Cardiac septum (tissue), 1 donor: ENCODE data around the gene CYBA. TPM values are rescaled to one million over a fixed set of nuclear protein-coding genes. Genes with fewer than 3 reads are reported as not detected.
"Not testable (repeated sequence)": the region's sequence is repeated elsewhere in the genome, so short reads cannot be mapped to it uniquely, and the experiment has no call there.

Experiments used
- DNase-seq: peaks from one replicate; pipeline ENCODE4 v3.0.0-alpha.2; 2020; ENCODE audit warnings: low spot score
- intact Hi-C: fragments of 100-400 bp; cut with DNase I; formaldehyde crosslinking; loops from one replicate; pipeline ENCODE4 v1.14.0; 2022
- total RNA-seq: library from RNA; stranded (reverse); fragmentation: NEBNext Ultra II Directional; extraction: Animal tissue kit (Norgen Biotek cat#: 25700); gene quantifications from one replicate; pipeline ENCODE4 v1.2.1, GENCODE V29; 2021
- donor health status: DM: no; HTN: no; CAD: no.

Gene CYBA
- total RNA-seq, 1 donor from 2014 or later: 26.8 TPM

DNA sequence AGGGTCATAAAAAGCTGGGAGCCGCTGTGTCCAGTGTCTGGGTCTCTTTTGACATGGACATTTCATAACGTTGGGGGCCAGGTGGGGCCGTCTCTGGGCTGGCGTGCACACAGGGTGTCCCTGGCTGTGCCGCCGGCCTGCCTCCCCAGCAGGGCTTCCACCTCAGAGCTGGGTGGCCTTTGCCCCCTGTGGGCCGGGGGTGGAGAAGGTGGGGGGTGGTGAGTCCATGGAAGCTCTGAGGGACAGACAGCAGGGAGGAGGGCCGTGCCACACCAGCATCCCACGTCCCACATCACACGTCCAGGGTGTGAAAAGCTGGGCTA, 36.4 kb upstream of the CYBA start:
- intact Hi-C loops: no loop called here
- no peak for DNase-seq

DNA sequence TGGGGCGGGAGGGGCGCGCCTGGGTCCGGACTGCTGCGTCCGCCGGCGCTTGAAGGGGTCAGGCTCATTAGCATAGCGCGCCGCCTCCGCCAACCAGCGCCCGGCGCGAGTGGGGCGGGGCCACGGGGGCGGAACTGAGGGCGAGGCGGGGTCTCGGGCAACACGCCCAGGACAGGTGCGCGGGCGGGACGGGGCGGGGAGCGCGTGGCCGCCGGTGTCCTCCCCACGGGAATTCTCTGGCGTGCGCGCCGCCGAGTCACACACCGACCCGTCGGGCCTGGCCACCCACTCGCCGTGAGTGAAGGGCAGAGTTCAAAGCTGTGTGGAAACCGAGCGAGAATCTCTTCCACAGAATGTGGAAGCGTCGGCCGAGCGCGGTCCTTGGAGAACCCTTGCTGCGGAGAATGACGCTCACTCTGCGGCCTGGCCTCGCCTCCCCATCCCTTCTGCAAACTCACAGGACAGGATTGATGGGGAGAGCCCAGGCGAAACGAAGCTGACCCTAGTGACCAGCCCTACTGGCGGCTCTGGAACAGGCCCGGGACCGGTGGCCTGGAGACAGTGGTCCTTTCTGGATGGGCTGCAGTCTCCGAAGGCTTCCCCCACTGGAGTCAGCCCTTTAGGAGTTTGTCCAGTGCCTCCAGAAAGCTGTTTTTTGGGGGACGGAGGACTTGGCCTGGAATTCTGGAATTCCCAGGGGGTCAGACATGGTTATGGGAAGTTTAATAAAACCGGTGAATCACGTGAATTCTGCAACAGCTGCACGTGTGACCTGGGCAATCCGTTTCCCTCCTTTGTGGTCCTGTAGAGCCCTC, 35.8 kb upstream of the CYBA start, which contains the start of gene SNAI3:
Gene SNAI3, minus strand, starts transcription at position 69 of the 815 bp plus-strand sequence. CDS start 101 bp downstream, outside the sequence.
- intact Hi-C loops: no loop called here

DNA sequence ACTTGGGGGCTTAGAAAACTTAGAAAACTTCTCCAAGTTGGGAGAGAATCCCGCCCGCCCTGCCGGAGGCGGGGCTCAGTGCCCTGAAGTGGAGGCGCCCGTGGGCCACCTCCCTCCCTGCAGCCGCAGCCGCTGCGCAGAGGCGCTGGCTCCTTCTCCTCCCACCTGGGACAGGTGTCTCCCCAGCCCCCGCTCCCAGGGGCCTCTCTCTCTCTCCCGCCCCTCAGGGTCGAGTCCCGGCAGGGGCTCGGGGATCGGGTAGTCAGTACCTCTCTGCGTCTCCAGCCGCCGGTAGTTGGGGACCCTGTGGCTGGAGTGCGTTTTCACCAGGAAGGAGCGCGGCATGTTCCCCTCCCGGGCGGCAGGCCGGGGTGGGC, 35.2 kb upstream of the CYBA start:
- intact Hi-C loops: no loop called here
- DNase-seq: no peak

More for the DNA sequence above, 35.8 kb upstream of the CYBA start, which contains the start of gene SNAI3:
- DNase-seq: peak; percentile 96

DNA sequence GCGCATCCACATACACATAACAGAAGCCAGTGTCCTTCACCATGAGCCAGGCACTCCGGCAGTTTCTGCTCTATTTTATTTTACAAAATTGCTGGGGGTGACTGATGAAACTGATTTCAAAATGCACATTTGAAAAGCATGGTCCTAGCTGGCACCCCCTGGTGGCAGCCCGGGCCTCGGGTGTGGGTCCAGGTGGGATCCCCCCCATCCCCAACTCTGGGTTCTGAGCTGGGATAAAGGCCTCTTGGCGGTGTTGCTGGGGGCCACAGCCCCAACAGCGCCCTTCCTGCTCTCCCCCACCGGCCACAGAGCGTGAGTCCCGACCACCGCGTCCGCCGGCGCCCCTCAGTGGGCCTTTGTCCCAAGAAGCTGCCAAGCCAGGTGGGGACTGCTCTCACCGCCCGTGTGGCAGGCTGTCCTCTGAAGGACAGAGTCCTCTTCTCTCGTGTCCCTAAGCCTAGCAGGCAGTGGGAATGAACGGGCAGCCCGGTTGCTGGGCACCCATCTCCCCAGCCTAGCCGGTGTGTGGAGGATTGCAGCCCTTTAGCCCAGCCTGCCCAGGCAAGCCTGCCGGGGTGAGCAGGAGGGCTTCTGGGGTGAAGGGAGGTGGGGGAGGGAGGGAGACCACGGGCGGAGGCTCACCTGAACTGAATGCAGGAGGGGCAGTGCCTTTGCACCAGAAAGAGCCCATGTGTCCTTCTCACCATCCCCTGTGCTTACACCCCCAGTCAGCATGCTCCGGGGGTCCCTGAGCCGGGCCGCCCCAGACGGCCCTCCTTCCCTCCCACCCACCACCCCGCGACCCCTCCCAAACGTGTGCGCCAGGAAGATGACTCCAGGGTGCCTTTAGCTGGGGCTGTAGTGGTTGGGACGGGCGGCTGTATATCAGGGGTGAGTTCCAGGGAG, 34.6 kb upstream of the CYBA start:
- intact Hi-C loops: no loop called here
- DNase-seq: no peak

DNA sequence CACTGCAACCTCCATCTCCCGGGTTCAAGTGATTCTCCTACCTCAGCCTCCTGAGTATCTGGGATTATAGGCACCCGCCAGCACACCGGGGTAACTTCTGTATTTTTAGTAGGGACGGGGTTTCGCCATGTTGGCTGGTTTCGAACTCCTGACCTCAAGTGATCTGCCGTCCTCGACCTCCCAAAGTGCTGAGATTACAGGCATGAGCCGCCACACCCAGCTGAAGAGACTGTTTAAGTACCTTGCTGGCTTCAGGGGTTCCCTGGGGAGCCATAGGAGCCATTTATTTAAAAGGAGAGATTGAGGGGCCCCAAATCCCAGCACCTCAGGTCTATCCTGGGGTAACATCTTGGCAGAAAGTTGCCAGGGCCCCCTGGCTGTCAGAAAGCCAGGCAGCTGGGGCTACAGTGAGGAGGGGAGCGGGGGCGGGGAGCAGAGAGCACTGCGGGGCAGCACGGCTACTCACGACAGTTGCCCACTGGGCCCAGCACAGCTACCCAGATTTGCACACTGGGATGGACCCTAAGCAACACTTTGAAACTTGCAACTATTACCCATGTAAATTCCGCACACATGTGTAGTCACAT, 33.8 kb upstream of the CYBA start:
- intact Hi-C loops: no loop called here
- no peak for DNase-seq

DNA sequence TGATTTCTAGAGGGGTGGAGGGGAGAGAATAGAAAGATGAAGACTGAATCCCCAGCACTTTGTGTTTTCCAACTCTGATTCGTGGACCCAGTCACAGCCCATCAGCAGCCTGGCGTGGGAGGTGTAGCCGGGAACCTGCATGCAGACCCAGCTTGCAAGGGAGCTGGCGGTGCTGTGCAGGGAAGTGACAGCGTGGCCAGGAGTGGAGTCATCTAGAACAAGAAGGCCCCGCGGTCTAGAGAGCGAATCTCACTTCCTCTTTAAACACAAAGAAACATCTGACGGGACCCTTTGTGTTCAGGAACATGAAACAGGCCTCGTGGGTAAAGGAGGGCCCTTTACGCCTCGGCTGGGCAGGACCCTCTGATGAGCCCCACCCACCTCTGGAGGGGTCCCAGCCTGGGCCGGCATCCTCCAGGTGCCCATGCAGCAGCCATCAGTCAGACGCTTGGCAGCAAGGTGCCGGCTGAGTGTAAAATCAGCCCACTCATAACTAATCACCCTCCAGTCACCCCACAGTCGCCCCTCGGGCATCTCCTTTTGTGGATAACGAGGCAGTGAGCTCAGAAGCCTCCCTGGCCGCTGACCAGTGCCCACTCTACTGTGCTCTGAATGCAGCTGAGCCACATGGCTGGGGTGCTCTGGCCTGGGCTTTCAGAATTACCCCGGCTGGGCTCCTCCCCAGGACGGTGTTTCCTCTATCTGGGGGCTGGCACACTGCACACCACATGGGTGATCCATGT, 31.0 kb upstream of the CYBA start:
- no peak for DNase-seq
- intact Hi-C loops: no loop called here

DNA sequence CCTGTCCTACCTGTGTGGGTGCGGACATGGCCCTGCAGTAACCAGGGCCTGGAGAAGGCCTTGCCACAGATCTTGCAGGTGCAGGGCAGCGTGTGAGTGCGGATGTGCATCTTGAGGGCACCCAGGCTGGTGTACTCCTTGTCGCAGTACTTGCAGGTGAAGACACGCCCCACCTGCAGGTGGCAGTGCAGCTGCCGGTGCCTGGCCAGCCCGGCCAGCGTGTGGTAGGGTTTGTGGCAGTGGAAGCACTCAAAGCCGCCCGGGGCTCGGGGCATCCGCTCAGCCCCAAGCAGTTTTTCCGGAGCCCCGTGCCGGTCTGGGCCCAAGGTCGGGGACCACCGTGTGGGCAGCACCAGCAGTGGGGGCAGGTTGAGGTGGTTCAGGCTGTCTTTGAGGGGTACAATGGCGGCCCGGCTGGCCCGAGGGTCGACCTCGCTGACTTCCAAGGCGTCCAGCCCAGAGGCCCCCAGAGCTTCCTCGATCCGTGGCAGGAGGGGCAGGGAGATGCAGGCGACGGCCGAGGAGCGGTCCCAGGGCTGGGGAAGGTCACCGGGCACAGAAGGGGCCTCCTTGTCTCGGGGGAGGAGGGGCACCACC, 30.3 kb upstream of the CYBA start:
- DNase-seq: no peak

DNA sequence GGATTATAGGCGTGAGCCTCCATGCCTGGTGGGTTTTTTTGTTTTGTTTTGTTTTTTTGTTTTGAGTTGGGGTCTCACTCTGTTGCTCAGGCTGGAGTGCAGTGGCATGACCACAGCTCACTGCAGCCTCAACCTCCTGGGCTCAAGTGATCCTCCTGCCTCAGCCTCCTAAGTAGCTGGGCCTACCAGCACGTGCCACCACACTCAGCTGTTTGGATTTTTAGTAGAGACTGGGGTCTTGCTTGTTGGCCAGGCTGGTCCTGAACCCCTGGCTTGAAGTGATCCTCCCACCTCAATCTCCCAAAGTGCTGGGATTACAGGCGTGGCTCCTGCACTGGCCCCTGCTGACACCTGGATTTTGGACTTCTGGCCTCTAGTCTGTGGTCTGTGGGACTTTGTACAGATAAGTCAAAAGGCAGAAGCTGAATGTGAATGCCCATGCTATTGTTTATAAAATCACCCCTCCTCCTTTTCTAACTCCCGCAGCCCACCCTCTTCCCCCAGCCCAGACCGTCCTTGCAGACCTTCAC, 29.8 kb upstream of the CYBA start:
- no peak for DNase-seq
- intact Hi-C loops: no loop called here

More for the DNA sequence above, 30.3 kb upstream of the CYBA start:
- intact Hi-C loops: no loop called here

DNA sequence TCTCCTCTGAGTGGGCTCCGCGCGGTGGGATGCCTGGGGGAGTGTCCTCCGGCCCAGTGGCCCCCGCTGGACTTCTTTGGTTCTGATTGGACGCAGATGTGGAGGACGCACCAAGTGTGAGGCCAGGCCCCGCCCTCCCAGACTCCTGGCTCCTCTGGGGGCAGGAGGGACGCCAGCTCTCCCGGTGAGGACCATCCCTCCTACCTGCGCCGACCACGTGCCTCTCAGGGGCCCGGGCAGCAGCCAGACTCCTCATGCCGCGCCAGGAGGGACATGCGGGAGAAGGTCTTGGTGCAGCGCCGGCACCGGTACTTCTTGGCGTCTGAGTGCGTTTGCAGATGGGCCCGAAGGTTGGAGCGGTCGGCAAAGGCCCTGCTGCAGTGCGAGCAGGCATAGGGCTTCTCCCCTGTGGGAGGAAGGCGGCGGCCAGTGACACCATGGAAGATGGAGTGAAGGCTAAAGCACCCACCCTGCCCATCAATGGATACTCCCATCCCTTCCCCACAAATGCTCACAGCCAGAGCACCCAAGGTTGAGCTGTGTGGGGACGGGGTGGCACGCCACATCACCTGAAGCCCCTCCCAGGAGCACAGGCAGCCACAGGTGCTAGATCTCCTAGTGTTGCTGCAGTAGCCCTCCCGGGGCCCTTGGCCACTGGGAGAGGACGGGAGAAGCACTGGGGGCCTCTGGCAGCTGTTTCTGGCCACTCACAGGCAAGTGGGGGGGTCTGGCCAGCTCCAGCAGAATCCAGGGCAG, 27.5 kb upstream of the CYBA start:
- no peak for DNase-seq
- intact Hi-C loops: no loop called here

DNA sequence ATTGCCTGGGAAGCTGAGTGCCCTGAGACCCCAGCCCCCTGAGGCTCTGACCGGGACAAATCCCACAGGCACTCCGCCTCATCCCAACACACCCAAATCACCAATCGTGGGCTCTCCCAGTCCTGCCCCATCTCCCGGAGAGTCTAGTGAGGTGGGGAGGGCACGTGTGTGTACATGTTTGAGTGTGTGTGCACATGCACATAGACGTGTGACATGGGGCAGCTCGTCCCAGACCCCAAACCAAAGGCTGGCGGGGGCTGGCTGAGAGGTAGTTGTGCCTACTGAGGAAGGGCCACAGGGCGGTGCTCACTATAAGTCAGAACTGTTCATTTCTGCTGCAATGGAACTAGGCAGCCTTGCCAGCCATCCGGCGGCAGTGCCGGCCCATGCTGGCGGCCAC, 26.9 kb upstream of the CYBA start:
- no peak for DNase-seq

DNA sequence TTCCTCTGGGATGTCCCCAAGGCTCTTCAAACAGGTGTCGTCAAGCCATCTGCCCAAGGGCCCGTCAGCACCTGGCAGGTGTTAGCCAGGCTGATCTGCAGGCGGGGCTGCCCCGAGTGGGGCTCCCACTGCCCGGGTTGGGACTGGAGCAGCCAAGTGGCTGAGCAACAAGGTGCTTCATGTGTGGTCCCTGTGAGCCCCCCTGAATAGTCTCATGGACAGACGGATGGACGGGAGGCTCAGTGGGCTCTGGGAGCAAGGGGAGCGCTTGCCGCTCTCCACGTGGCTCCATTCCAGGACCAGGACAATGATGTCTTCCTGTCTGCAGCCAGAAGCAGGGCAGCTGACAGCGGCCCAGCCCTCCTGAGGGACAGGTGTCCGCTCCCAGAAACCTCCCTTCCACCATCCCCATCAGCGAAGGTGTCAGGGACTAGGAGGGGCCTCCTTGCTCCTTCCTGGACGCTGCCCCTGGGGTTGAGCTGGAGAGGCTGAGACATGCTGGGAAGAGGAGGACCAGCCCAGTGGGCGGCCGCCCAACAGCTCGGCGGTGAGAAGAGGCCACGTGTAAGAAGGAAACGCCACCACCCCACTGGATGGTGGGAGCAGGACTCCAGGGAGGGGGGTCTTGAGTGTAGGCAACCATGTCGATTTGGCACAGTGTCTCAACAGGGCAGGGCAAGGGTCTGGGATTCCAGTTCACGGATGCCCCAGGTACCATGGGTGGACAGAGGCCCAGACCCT, 25.8 kb upstream of the CYBA start:
- intact Hi-C loops: no loop called here
- DNase-seq: no peak

More for the DNA sequence above, 26.9 kb upstream of the CYBA start:
- intact Hi-C loops: no loop called here

DNA sequence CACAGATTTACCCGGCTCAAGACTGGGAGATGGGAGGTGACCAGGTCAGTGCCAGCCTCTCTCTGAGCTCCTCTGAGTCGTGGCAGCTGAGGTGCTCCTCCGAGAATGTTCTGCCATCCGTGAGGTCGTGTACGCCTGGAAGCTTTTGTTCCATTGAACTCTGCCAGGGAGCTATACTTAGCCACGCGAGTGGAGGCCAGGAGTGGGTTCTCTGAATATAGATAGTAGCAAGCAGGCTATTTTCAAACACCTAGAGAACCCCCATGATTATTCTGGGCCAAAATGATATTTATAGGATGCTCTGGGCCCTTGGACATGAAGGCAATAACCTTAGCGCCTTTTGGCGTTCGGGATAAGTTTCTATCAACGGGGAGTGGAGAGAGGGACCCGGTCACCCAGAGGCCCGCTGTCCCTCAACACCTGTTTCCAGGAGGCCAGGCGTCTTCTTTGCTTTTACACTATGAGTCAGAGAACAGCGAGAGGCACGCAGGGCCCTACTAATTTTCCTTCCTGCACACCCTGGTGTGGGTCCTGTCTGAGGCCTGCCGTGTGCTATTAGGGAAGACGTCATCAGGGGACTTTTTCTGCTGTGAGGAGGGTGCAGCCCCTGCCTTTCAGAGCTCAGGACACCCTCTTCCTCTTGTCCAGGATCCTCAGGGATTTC, 23.0 kb upstream of the CYBA start:
- DNase-seq: no peak
- intact Hi-C loops: no loop called here

DNA sequence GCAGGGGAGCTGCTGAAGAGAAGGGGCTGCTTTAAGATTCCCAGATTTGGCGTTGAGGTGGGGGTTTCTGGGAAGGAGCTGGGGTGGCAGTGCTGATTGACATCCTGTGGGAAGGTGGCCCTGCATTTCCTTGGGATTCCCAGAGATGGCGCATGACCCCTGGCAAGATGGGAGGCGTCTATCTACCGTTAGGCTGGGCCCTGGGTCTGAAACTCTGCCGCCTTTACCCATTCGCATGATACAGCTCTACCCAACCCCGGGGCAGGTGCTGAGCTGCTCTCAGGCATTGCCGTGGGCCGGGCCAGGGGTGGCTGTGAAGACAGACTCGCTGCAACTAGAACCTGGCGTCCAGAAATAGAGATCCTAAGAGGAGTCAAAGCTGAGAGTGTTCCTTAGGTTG, 21.9 kb upstream of the CYBA start:
- DNase-seq: no peak
- intact Hi-C loops: no loop called here

DNA sequence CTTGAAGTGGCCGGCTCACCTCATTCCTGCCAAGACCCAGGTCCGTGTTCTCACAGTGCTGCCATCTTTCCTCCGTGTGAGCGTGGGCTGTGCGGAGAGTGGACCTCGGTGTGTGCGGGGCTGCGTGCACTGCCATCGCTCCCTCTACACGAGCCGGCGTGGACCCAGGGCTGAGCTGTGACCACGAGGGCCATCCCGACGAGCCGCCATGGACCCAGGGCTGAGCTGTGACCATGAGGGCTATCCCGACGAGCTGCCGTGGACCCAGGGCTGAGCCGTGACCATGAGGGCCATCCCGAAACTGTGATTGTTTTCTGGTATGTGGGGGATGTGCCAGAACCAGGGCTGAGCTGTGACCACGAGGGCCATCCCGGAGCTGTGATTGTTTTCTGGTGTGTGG, 21.0 kb upstream of the CYBA start:
- DNase-seq: no peak
- intact Hi-C loops: no loop called here

DNA sequence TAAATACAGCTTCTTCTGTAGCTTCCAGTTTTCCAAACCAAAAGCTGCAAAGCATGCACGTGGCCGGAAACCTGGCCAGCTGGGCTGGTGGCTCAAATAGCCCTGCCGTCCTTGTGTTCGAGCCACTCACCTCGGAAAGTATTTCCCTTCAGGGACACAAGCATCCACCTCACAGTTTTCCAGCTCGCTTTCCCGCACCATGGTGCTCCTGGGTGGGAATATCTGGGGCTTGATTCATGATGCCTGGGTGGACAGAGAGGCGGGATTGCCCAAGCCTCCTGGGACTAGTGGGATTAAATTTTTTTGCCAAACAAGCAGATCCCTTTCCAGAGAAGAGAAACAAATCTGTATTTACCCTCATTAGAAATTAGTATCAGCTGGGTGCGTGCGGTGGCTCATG, 19.1 kb upstream of the CYBA start:
- DNase-seq: no peak
- intact Hi-C loops: no loop called here

DNA sequence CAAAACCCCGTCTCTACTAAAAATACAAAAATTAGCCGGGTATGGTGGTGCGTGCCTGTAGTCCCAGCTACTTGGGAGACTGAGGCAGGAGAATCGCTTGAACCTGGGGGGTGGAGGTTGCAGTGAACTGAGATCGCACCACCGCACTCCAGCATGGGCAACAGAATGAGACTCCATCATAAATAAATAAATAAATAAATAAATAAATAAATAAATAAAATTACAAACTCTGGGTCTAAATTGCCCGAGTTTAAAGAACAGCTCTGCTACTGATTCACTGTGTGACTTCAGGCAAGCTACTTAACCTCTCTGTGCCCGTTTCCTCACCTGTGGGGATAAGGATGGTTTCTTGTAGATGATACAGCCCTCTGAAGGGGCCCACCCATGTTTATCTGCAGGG, 18.6 kb upstream of the CYBA start:
- intact Hi-C loops, DNase-seq: not testable (repeated sequence)

DNA sequence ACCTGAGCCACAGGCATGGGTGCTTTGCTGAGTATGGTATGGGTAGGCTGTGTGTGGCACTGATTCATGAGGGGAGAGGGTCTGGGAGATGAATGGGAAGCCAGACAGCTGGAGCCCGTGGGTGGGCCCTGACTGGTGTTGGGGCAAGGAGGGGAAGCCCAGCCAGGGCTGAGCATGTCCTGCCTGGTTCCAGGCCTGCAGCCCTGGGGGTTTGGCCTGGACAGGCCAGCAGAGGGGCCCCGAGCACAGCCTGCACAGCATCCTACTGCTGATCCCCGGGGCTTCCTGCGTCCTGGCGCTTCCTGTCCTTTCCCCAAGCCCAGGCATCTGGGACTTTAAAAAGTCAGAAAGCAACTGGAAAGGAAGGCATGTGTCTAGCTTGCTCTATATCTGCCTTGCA, 16.6 kb upstream of the CYBA start:
- DNase-seq: no peak
- intact Hi-C loops: no loop called here
